Measurements from ENCODE around the gene GALNT15. TPM values are rescaled to one million over a fixed set of nuclear protein-coding genes. Genes with fewer than 3 reads are reported as not detected.

GALNT15 gene
- total and polyA plus RNA-seq, 4 donors: 2.8 to 9.7 (median 7.6) TPM

DNA sequence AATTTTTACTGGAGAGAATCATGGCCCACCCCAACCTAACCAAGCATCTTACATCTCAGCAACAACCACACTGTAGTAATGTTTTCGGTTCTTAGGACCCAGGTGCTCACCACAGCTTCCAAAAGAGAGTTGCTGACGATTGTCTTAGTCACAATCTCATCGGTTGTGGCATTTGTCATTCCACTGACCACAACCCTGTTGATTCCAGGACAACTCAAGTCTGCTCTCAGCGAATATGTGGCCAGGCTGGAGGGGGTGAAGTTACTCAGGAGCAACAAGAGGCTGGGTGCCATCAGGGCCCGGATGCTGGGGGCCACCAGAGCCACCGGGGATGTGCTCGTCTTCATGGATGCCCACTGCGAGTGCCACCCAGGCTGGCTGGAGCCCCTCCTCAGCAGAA, 25.9 kb downstream of the GALNT15 start:
- Histone ChIP-seq H3K27me3 (ENCODE audit: control insufficient read depth in 3 of 3, insufficient read depth in 3 of 3, low read length in 2 of 3) (no peaks in the 10 kb centered on the region), H3K9me3 (ENCODE audit: control insufficient read depth in 4 of 4, insufficient read depth in 3 of 4, low read length in 3 of 4) (peaks cover 0 to 5% (median 0%) of the 10 kb centered on the region in 4 donors), H3K4me3 (no peak overlapping the region), H3K27ac (ENCODE audit: low read depth in 1 of 2, low read length in 1 of 2) (no peak overlapping the region), H3K9ac (ENCODE audit: insufficient read depth in 1 of 2, low read length in 2 of 2) (no peak overlapping the region), H3K4me1 (ENCODE audit: control insufficient read depth in 5 of 5, insufficient read depth in 5 of 5, low read length in 5 of 5) (no peaks in the 10 kb centered on the region), H3K36me3 (ENCODE audit: control insufficient read depth in 4 of 4, insufficient read depth in 4 of 4, low read length in 4 of 4) (no peaks in the 10 kb centered on the region)
- DNase-seq (no peak), ATAC-seq (ENCODE audit: insufficient read depth, low FRiP score) (no peak)
- TF ChIP-seq, protein P1, sequence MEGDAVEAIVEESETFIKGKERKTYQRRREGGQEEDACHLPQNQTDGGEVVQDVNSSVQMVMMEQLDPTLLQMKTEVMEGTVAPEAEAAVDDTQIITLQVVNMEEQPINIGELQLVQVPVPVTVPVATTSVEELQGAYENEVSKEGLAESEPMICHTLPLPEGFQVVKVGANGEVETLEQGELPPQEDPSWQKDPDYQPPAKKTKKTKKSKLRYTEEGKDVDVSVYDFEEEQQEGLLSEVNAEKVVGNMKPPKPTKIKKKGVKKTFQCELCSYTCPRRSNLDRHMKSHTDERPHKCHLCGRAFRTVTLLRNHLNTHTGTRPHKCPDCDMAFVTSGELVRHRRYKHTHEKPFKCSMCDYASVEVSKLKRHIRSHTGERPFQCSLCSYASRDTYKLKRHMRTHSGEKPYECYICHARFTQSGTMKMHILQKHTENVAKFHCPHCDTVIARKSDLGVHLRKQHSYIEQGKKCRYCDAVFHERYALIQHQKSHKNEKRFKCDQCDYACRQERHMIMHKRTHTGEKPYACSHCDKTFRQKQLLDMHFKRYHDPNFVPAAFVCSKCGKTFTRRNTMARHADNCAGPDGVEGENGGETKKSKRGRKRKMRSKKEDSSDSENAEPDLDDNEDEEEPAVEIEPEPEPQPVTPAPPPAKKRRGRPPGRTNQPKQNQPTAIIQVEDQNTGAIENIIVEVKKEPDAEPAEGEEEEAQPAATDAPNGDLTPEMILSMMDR (IDR thresholded peaks at IDR 0.05; ENCODE audit: control extremely low read depth, extremely low read depth): no peak
- WGBS, 2 donors: 93 to 94% methylated on average over 8 of the region's 8 CpGs

DNA sequence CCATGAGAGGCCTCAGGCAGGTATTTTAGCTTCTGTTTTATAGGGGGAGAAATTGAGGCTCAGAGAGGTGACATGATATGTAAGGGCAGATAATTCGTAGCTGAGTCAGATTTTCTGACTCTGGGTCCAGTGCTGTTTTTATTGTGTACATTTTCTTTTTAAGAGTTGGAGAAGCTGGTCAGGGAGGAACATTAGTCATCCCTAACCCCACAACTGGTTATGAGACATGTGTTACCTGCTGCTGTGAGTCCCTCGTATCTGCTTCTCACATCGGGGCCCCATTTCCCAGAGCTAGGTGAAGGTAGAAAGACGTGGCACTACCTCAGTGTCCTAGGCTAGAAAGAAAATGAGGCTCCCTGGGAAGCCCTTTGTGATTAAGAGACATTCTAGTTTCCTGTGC, 28.6 kb downstream of the GALNT15 start:
- WGBS, 2 donors: 89 to 97% methylated on average over 4 of the region's 4 CpGs
- Histone ChIP-seq H3K4me3 (no peak overlapping the region), H3K4me1 (ENCODE audit: control insufficient read depth in 5 of 5, insufficient read depth in 5 of 5, low read length in 5 of 5) (peaks cover 0 to 2% (median 0%) of the 10 kb centered on the region in 5 donors), H3K36me3 (ENCODE audit: control insufficient read depth in 4 of 4, insufficient read depth in 4 of 4, low read length in 4 of 4) (no peaks in the 10 kb centered on the region), H3K27ac (ENCODE audit: low read depth in 1 of 2, low read length in 1 of 2) (no peak overlapping the region), H3K9me3 (ENCODE audit: control insufficient read depth in 4 of 4, insufficient read depth in 3 of 4, low read length in 3 of 4) (peaks cover 0 to 5% (median 0%) of the 10 kb centered on the region in 4 donors), H3K9ac (ENCODE audit: insufficient read depth in 1 of 2, low read length in 2 of 2) (no peak overlapping the region), H3K27me3 (ENCODE audit: control insufficient read depth in 3 of 3, insufficient read depth in 3 of 3, low read length in 2 of 3) (no peaks in the 10 kb centered on the region)
- DNase-seq (no peak), ATAC-seq (ENCODE audit: insufficient read depth, low FRiP score) (no peak)
- TF ChIP-seq, protein P1 (IDR thresholded peaks at IDR 0.05; ENCODE audit: control extremely low read depth, extremely low read depth): no peak

DNA sequence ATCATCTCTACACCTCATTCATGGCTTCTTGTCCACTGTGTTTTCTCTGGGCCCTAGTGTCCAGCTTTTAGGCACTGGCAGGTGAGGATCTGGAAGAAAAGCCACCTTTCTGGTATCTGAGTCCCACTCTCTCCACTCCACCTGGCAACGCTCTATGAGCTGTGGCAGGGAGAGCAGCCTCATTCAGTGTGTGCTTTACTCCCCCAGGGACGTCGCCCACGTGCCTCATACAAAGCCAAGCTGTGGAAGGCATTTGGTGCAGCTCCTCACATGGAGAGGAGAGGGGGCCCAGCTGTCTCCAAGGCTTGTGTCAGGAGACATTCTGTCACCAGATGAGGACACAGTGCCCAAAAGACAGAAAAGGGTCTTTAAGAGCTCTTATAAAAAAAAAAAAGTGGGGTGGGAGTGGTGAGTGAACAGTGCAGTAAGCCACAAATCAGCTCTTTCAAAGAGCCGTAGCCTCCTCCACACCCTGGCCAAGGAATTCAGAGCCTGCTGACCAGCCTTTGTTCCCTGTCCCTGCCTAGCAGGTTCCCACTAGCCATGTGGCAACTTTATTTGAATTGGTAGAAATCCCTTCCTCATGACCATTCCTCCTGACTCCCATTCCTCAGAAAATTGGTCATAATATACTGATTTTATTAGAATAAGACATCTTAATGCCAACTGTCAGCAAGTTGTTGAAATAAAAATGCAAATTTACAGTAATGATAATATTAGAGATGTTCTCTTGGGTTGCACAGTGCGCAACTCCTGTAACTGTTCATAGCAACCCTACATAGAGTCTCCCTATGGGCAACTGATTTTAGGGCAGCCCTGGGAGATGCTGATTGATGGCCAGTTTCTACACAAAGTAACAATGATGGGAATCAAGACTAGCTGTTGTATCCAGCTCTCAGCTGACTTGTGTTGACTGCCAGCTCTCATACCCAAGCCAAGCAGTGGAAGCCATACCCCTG, 29.5 kb downstream of the GALNT15 start:
- no peaks in the 10 kb centered on the region for H3K27me3 ChIP-seq (ENCODE audit: control insufficient read depth in 3 of 3, insufficient read depth in 3 of 3, low read length in 2 of 3)
- no peak overlapping the region for H3K9ac ChIP-seq (ENCODE audit: insufficient read depth in 1 of 2, low read length in 2 of 2)
- H3K4me1 ChIP-seq (ENCODE audit: control insufficient read depth in 5 of 5, insufficient read depth in 5 of 5, low read length in 5 of 5): peaks cover 0 to 2% (median 0%) of the 10 kb centered on the region in 5 donors
- H3K4me3 ChIP-seq: no peak overlapping the region
- peaks cover 0 to 5% (median 0%) of the 10 kb centered on the region in 4 donors for H3K9me3 ChIP-seq (ENCODE audit: control insufficient read depth in 4 of 4, insufficient read depth in 3 of 4, low read length in 3 of 4)
- DNase-seq: no peak
- WGBS, 2 donors: 92 to 95% methylated on average over 6 of the region's 6 CpGs
- H3K27ac ChIP-seq (ENCODE audit: low read depth in 1 of 2, low read length in 1 of 2): no peak overlapping the region
- TF ChIP-seq, protein P1 (IDR thresholded peaks at IDR 0.05; ENCODE audit: control extremely low read depth, extremely low read depth): no peak
- H3K36me3 ChIP-seq (ENCODE audit: control insufficient read depth in 4 of 4, insufficient read depth in 4 of 4, low read length in 4 of 4): no peaks in the 10 kb centered on the region
- ATAC-seq (ENCODE audit: insufficient read depth, low FRiP score): no peak

Measured in lung (tissue), 12 donors.